ENCODE measurements around the gene AGAP1. TPM values are rescaled to one million over a fixed set of nuclear protein-coding genes. Genes with fewer than 3 reads are reported as not detected.

The AGAP1 gene
- total RNA-seq, 2 donors from 2014 or later: 22.5 to 23.9 TPM

DNA sequence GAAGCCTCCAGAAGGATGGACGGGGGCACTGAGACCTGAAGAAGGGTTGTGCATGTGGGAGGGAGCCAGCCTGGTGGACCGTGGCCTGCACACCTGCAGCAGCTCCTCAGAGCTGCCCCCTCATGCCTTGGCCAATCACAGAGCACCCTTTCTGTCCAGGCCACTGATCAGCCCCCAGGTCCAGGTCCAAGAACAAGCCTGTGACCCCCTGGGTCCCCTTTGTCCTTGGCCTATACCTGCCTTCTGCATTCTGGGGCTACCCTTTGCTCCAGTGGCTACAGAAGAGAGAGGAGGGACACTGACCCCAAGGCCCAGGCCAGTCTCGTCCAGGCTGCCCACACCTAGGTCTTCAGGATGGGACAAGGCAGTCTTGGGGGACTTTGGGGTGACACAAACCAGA is 62.2 kb downstream of the AGAP1 start:
- intact Hi-C loops (cut with DNase I): no loop called here
- no peak for ATAC-seq
- DNase-seq: no peak

- DNase-seq (no peak), ATAC-seq (no peak)
- intact Hi-C loops (cut with DNase I): no loop called here
Measured at GRCh38 chr2:235556901-235557300, 63.1 kb downstream of the AGAP1 start.

DNA sequence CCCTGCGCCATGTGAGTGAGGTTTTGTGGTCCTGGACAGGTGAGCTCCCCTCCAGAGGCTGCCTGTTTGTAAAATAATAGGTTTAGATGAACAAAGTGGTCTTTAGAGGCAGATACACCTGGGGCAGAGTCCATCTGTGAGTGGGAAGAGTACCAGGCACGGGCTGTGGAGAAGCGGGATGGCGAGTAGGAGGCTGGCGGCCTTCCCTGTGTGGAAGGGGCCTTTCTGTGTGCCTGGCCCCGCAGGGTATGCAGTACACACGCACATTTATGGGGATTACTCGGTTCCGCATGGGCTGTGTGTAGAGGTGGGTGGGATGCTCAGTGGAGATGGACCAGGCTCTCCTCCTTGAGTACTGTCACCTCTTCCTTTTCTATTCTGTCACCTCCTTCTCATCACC is 64.1 kb downstream of the AGAP1 start:
- DNase-seq (no peak), ATAC-seq (no peak)
- intact Hi-C loops (cut with DNase I): no loop called here

GRCh38 chr2:235558572-235558971 is 64.7 kb downstream of the AGAP1 start:
- intact Hi-C loops (cut with DNase I): no loop called here
- no peak for ATAC-seq

DNA sequence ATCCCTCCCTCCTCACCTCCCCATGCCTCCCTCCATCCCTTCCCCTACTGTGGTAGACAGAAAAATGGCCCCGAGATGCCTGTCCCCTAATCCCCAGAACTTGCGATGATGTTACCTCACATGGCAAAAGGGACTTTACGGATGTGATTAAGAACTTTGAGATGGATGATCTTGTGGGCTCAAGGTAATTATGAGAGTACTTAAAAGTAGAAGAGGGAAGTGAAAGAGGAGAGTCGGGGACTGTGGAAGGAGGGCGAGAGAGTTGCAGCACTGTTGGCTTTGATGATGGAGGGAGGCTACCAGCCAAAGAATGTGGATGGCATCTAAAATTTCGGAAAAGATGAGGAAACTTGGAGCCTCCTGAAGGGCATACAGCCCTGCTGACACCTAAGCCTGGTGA is 66.5 kb downstream of the AGAP1 start:
- DNase-seq (no peak), ATAC-seq (no peak)
- intact Hi-C loops (cut with DNase I): no loop called here

More at GRCh38 chr2:235558572-235558971, 64.7 kb downstream of the AGAP1 start:
- DNase-seq: no peak

DNA sequence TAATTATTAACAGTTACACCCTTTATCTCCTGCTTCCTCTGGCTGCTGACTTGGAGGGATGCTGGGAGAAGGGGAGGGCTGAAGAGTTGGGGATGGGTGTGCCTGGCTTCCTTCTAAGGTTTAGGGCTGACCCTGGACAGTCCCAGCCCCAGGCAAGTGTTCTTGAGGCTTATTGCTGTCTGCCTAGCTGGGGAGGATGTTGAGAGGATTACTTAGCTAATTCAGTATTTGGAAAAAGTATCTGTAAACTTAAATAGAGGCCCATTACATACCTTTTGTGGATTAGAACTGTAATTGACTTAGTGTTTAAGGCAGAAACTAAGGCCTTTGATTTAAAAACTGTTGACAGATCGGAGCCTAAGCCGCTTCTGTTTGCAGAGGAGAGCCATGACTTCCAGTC is 67.6 kb downstream of the AGAP1 start:
- ATAC-seq: no peak
- intact Hi-C loops (cut with DNase I): no loop called here
- DNase-seq: no peak

GRCh38 chr2:235562065-235562747 is 68.4 kb downstream of the AGAP1 start:
- ATAC-seq: no peak
- no peak for DNase-seq
- intact Hi-C loops (cut with DNase I): no loop called here

GRCh38 chr2:235563056-235563910 is 69.4 kb downstream of the AGAP1 start:
- no peak for DNase-seq
- intact Hi-C loops (cut with DNase I): no loop called here
- ATAC-seq: no peak

- DNase-seq: no peak
- no peak for ATAC-seq
- intact Hi-C loops (cut with DNase I): no loop called here
Measured at GRCh38 chr2:235564066-235564465, 70.2 kb downstream of the AGAP1 start.

GRCh38 chr2:235564884-235565530 is 71.2 kb downstream of the AGAP1 start:
- DNase-seq (no peak), ATAC-seq (no peak)
- intact Hi-C loops (cut with DNase I): no loop called here

GRCh38 chr2:235566415-235566814 is 72.6 kb downstream of the AGAP1 start:
- DNase-seq: no peak
- intact Hi-C loops (cut with DNase I): no loop called here
- ATAC-seq: no peak

- ATAC-seq: no peak
- intact Hi-C loops (cut with DNase I): no loop called here
- DNase-seq: no peak
Measured at GRCh38 chr2:235566931-235567495, 73.2 kb downstream of the AGAP1 start.

- DNase-seq: no peak
- ATAC-seq: no peak
- intact Hi-C loops (cut with DNase I): no loop called here
Measured at GRCh38 chr2:235567842-235568241, 74.0 kb downstream of the AGAP1 start.

GRCh38 chr2:235568431-235568830 is 74.6 kb downstream of the AGAP1 start:
- ATAC-seq (no peak), DNase-seq (no peak)
- intact Hi-C loops (cut with DNase I): no loop called here

DNA sequence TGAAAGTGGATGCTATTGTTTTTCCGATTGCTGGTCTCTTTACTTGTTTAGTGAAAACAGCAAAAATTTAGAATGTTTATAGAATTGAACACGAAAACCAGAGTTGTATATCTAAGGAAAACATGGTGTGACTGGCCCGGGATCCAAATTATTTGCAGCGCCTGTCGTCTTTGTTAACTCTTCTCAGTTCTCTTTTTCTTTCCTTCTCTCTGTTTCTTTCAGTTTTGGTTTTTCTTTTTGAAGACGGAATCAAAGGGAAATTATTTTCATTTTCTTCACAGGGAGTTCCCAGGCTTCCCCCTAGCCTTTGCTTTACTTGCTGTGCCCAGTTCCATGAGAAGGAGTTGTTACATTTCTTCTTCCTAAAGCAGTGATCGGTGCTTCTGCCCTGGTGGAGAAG is 76.0 kb downstream of the AGAP1 start:
- no peak for DNase-seq
- ATAC-seq: no peak
- intact Hi-C loops (cut with DNase I): no loop called here

GRCh38 chr2:235570256-235570655 is 76.4 kb downstream of the AGAP1 start:
- ATAC-seq: no peak
- intact Hi-C loops (cut with DNase I): no loop called here
- DNase-seq: no peak

- ATAC-seq: no peak
- no peak for DNase-seq
- intact Hi-C loops (cut with DNase I): no loop called here
Measured at GRCh38 chr2:235570966-235571692, 77.3 kb downstream of the AGAP1 start.

DNA sequence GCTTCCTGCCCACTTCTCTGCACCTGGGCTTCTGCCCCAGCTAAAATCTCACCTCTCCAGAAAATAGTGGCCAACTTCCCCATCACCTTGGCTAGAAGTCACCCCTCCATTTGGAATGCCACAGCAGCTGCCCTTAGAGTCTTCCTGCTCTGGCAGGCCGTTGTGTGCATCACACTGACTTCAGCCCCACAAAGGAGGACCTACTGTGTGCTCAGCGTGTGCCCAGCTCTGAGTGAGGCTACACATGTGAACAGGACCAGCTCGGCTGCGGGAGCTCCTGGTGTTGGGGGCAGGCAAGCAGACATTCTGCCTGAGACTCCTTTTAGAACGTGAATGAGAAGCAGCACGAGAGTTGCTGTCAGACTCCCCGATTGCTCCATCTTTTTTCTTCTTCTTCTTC is 78.7 kb downstream of the AGAP1 start:
- no peak for DNase-seq
- ATAC-seq: no peak
- intact Hi-C loops (cut with DNase I): no loop called here
